Skeletal muscle cell (primary cell): Measurements from ENCODE around the gene SPATA1.
A peak's percentile ranks its signal among the peaks of the same experiment; 100 is the strongest.

Experiments used
- DNase-seq: peaks from one replicate; pipeline ENCODE4 v3.0.0-alpha.2; 2010; ENCODE audit warnings: low read depth
- H3K4me3 ChIP-seq: 2 replicates; pipeline ENCODE4 v1.5.1; 2011; ENCODE audit warnings: low read depth, mild to moderate bottlenecking, control low read depth, low read length, moderate library complexity

SPATA1 gene, protein sequence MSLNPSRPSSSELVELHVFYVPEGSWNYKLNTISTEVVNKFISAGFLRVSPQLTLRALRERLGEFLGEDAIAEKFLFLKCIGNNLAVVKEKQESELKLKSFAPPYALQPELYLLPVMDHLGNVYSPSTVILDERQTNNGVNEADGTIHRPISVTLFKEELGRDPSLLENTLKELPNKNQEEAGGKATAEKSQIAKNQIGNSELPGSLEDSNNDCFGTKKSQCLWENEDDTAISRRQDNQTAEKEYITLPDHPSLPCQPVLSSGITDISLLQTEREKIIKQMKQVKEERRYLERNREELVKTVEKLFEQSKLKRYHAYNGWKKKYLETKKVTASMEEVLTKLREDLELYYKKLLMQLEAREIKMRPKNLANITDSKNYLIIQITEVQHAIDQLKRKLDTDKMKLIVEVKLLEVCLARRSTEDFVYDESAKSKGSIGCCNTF

GRCh38 chr1:84506002-84506728 is at the start of gene SPATA1, which contains the start of gene GNG5:
SPATA1 (plus strand) TSS chr1:84506386; CDS start chr1:84516360, 9,974 bp downstream.
GNG5 (minus strand) TSS chr1:84506581; CDS start chr1:84506091, 490 bp downstream.
- peak; percentile 84 for DNase-seq
- H3K4me3 ChIP-seq = peak within 1 kb of the TSS; percentile 79

GRCh38 chr1:84462118-84462517 is 44.1 kb upstream of the SPATA1 start:
- H3K4me3 ChIP-seq = no peak overlapping the region
- DNase-seq = no peak

- no peak for DNase-seq
- no peak overlapping the region for H3K4me3 ChIP-seq
Observed at GRCh38 chr1:84467298-84467697, 38.9 kb upstream of the SPATA1 start.

DNA sequence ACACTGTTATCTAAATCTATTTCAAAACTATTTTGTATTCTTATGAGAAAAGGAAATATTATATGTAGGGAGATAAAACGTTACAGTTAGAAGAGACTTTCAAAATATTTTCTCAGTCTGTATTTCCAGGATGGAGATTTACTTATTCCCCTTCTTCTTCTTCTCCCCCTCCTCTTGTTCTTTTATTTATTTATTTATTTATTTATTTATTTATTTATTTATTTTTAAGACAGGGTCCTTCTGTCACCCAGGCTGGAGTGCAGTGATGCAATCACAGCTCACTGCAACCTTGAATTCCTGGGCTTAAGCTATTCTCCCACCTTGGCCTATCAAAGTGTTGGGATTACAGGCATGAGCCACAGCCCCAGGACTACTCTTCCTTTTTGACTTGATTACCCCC is 30.0 kb upstream of the SPATA1 start:
- no peak overlapping the region for H3K4me3 ChIP-seq
- DNase-seq = no peak

DNA sequence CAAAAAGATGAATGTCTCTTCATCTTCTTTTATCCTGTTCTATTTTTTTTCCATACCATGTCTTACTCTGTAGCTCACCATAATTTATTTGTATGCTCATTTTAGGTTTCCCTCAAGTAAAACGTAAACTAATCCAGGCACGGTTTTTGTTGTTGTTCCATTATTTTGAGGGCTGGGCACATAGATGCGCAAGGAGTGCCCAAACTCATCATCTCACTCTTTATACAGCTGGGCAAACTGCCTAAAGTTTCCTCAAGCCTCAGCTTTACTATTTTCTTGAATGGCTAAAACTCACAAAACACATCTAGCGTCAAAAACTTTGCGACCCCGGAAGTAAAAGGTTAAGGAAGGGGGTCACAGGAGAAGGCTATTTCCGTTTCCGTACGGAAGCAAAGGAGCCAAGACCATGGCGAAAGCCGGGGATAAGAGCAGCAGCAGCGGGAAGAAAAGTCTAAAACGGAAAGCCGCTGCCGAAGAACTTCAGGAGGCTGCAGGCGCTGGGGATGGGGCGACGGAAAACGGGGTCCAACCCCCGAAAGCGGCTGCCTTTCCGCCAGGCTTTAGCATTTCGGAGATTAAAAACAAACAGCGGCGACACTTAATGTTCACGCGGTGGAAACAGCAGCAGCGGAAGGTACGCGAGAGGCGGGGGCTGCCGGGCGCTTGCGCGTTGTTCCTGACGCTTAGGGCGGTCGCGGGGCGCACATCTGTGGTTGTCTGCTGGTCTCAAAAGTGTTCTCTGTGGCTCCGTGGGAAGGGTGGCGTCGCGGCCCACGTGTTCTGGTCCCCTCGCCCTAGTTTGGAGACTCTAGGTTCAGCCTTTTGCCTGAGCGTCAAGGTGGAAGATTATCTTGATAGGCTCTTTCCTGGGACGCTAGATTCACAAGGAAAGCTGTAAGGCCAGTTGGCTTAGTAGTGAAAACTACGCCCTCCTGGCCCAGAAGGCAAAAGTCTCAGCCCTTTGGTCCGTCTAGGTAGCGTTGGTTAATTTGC is 27.0 kb upstream of the SPATA1 start, which contains the start of gene RPF1:
RPF1 (plus strand) TSS at position 391 of the 993 bp plus-strand sequence; CDS start at position 407, 16 bp downstream.
- peak within 1 kb of the TSS; percentile 57 for H3K4me3 ChIP-seq
- DNase-seq = peak; percentile 47

- DNase-seq = no peak
- peak overlapping the region; percentile 57 for H3K4me3 ChIP-seq
Observed at GRCh38 chr1:84479998-84480397, 26.2 kb upstream of the SPATA1 start.

GRCh38 chr1:84480650-84481049 is 25.5 kb upstream of the SPATA1 start:
- peak overlapping the region; percentile 57 for H3K4me3 ChIP-seq

DNA sequence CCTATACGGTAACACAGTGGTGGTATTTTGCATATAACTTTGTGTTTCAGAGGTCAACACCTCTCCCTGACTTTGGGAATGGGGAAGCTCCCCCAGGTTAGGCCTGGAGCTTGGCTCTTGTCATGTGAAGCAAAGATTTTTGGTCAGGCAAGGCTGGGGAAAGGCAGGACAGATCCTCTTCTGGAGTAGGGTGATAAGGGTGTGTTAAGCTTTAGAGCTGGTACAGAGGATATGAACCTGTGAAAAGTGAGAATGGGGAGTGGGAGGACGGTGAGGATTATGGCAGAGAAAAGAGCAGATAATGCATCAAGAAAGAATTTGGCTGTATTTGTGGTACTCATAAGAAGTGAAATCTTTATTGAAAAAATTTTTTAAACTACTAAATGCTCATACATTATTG is 24.9 kb upstream of the SPATA1 start:
- no peak for DNase-seq
- H3K4me3 ChIP-seq = no peak overlapping the region

More at GRCh38 chr1:84480650-84481049, 25.5 kb upstream of the SPATA1 start:
- no peak for DNase-seq

GRCh38 chr1:84488107-84488506 is 18.1 kb upstream of the SPATA1 start:
- no peak overlapping the region for H3K4me3 ChIP-seq
- no peak for DNase-seq

GRCh38 chr1:84489766-84490165 is 16.4 kb upstream of the SPATA1 start:
- DNase-seq = no peak
- H3K4me3 ChIP-seq = no peak overlapping the region

DNA sequence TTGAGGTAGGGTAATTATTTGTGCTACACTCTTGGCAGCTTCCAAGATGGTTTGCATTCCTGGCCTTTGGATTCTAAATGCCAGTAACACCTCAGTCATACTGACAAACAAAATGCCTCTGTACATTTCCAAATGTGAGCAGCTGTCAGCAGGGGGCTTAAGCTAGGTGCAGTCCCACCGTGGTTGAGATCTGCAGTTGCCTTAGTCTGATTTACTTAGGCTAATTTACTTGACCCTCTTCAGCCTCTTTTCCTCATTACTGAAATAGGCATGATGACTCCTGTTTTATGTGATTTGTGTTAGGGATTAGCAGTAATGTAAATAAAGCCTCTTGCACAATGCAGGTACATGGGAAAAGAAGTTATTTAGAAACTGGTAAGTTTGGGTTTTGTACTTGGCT is 13.5 kb upstream of the SPATA1 start:
- no peak for DNase-seq
- no peak overlapping the region for H3K4me3 ChIP-seq

DNA sequence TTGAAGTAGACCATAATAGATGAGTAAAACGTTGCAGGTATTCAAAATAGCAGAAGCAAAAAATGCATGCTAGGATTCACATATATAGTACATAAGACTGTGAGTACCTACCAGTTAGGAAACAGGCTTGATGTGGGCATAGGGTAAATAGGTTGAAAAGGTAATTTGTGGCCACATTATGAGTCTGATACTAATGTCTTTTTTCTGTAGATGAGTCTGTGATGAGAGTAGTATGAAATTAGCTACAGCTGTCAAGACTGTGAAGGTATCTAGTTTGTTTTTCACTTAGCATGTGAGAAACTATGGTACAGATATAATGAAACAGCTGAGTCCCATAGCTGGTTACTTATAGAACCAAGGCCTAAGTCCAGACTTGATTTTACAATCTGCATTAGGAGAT is 12.4 kb upstream of the SPATA1 start:
- no peak for DNase-seq

DNA sequence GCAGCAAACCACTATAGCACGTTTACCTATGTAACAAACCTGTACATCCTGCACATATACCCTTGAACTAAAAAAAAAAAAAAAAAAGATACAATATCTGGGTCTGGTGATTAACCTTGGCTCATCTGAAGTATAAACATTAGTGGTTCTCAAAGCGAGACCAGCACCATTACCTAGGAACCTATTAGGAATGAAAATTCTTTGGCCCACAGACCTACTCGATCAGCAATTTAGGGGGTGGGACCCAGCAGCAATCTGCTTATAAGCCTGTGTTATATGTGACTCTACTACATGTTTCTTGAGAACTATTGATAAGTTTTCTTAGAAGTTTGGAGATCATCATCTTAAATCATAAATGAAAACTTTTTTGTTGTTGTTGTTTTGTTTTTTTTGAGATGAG is 9.7 kb upstream of the SPATA1 start:
- no peak overlapping the region for H3K4me3 ChIP-seq
- DNase-seq = no peak

More for the DNA sequence above, 12.4 kb upstream of the SPATA1 start:
- no peak overlapping the region for H3K4me3 ChIP-seq

GRCh38 chr1:84497631-84498275 is 8.4 kb upstream of the SPATA1 start:
- no peak overlapping the region for H3K4me3 ChIP-seq
- DNase-seq = no peak

DNA sequence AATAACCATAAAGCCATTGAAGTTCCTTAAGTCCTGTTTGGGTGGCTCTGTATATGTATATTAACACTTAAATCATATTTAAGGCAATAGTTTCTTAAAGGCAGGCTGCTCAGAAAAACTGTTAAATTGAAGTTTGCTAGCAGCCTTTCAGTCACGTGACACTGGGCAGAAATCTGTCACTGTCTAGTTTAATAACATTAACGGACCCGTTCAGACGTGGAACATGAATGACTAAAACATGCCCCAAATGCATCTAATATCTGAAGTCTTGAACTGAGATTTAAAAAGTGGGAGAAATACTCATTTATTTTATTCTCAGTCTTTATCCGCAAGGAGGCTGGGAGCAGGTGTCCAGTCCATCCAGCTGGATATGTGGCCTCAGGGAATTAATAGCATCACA is 3.3 kb upstream of the SPATA1 start:
- H3K4me3 ChIP-seq = no peak overlapping the region
- DNase-seq = no peak

GRCh38 chr1:84504580-84505492 is 1.4 kb upstream of the SPATA1 start:
- DNase-seq = peak; percentile 53
- peak overlapping the region; percentile 79 for H3K4me3 ChIP-seq

DNA sequence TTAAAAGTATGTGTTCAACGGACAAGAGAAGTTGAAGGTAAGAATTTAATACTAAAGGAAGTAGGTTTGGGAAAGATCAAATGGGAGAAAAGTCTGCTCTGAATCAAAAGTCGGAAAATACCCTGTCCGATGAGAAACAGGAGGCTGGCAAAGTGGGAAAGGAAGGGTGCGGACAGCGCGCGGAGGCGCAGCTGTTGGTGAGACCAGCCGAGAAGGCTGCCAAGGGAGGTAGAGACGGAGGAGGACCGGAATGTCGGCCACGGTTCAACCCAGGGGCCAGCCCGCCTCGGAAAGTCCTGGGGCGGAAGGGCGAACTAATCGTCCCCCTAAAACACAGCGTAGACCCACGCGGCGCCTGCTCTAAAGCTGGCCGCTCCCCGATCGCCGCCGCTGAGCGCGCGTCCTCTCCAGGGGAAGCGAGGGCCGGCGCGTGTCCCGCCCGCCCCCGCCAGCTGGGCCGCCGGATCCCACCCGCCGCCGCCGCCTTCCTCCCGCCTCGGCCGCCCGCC is 639 bp upstream of the SPATA1 start:
- peak; percentile 11 for DNase-seq

More for the DNA sequence above, 639 bp upstream of the SPATA1 start:
- H3K4me3 ChIP-seq = peak overlapping the region; percentile 79
